Right lobe of liver (tissue), 6 donors: ENCODE data around the gene NBEA. TPM values are rescaled to one million over a fixed set of nuclear protein-coding genes. Genes with fewer than 3 reads are reported as not detected.

ENCODE experiments used
- ATAC-seq, 4 donors: fragments of 200-7000 bp; cut with Tn5 transposase; one replicate each; pipeline ENCODE4 v1.9.1; 2020; ENCODE audit warnings: mild to moderate bottlenecking in 4 of 4, moderate library complexity in 4 of 4
- DNase-seq, 3 donors: peaks; one replicate each; pipeline ENCODE4 v3.0.0-alpha.2; 2020
- H3K27ac ChIP-seq, 3 donors: fragments of 200-600 bp; one replicate each; pipeline ENCODE4 v1.8.0; 2022
- H3K27me3 ChIP-seq, 2 donors: fragments of 200-600 bp; one replicate each; pipeline ENCODE4 v1.8.0; 2022
- H3K36me3 ChIP-seq, 4 donors: fragments of 200-600 bp; sonication (generic) in 1 of 4; one replicate each; pipeline versions ENCODE4 v1.5.1 to v1.8.0; 2017 to 2022; ENCODE audit warnings: control low read depth in 1 of 4
- H3K4me1 ChIP-seq, 4 donors: fragments of 200-600 bp; sonication (generic) in 1 of 4; one replicate each; pipeline versions ENCODE4 v1.5.1 to v1.8.0; 2017 to 2022; ENCODE audit warnings: control low read depth in 1 of 4
- H3K4me3 ChIP-seq, 3 donors: fragments of 200-600 bp; one replicate each; pipeline ENCODE4 v1.8.0; 2022
- H3K9me3 ChIP-seq, 4 donors: fragments of 200-600 bp; sonication (generic) in 1 of 4; one replicate each; pipeline versions ENCODE4 v1.5.1 to v1.8.0; 2017 to 2022; ENCODE audit warnings: control low read depth in 1 of 4
- POLR2A ChIP-seq: fragments of 450-650 bp; IDR thresholded peaks from one replicate; pipeline ENCODE4 v1.6.1; 2017; ENCODE audit warnings: antibody characterized with exemption, mild to moderate bottlenecking
- WGBS: methylation state at CpG from one replicate; pipeline ENCODE4 v1.1.6; 2018; ENCODE audit warnings: low coverage, low lambda C conversion rate; ENCODE audit not compliant: insufficient coverage; ENCODE audit errors: missing lambda C conversion rate; 5-methylcytosine and 5-hydroxymethylcytosine counted together
- intact Hi-C, 2 donors: fragments of 100-400 bp; cut with DNase I; formaldehyde crosslinking; loops; one replicate each; pipeline versions ENCODE4 v1.11.2 to v1.14.1; 2022
- total RNA-seq, 6 experiments: library from RNA; depleted of rRNA in 2 of 6; stranded (reverse); fragments of >200 nt in 2 of 6; fragmentation: NEBNext Ultra II Directional in 3 of 6; extraction: Animal tissue kit (Norgen Biotek cat#: 25700) in 3 of 6; gene quantifications; one replicate each; pipeline versions ENCODE4 v1.1.0 to v1.2.4, GENCODE V29; 2016 to 2023
- TF ChIP-seq, protein P1 (sequence below), 4 donors: fragments of 200-600 bp in 3 of 4; fragments of 450-650 bp in 1 of 4; IDR thresholded peaks; one replicate each; pipeline versions ENCODE4 v1.5.1 to v1.8.0; 2016 to 2022; ENCODE audit warnings: antibody characterized with exemption in 4 of 4, mild to moderate bottlenecking in 2 of 4
- donor health status: DM: no; HTN: yes; CAD: no.
- donor health status: DM: no; HTN: no; CAD: no.
- donor health status: DM: no; HTN: no; CAD: no.
- donor health status: DM: no; HTN: yes; CAD: no.
- donor health status: DM: no; HTN: yes; CAD: no.

NBEA gene
- total RNA-seq, 6 experiments from 2014 or later, result 0.62 to 1.7 (median 0.75) TPM

DNA sequence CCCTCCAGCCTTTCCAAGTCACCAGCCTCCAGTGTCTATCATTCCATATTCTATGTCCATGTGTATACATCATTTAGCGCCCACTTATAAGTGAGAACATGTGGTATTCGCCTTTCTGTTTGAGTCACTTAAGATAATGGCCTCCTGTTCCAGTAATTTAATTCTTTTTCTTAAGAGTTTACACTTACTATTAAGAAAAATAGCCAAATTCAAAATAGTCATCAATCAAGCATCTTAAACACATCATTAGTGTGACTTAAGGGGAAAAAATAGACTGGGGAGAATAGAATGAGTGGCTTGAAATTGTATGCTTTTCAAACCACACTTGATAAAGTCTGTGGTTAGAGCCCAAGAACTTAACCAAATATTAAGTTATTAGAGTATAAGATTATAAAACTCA, 286.5 kb downstream of the NBEA start:
- TF ChIP-seq, protein P1, sequence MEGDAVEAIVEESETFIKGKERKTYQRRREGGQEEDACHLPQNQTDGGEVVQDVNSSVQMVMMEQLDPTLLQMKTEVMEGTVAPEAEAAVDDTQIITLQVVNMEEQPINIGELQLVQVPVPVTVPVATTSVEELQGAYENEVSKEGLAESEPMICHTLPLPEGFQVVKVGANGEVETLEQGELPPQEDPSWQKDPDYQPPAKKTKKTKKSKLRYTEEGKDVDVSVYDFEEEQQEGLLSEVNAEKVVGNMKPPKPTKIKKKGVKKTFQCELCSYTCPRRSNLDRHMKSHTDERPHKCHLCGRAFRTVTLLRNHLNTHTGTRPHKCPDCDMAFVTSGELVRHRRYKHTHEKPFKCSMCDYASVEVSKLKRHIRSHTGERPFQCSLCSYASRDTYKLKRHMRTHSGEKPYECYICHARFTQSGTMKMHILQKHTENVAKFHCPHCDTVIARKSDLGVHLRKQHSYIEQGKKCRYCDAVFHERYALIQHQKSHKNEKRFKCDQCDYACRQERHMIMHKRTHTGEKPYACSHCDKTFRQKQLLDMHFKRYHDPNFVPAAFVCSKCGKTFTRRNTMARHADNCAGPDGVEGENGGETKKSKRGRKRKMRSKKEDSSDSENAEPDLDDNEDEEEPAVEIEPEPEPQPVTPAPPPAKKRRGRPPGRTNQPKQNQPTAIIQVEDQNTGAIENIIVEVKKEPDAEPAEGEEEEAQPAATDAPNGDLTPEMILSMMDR (IDR thresholded peaks at IDR 0.05), result no peak
- TF ChIP-seq POLR2A, result no peak
- intact Hi-C loops, result no loop called here
- WGBS, result 78% methylated on average over 2 of the region's 2 CpGs

DNA sequence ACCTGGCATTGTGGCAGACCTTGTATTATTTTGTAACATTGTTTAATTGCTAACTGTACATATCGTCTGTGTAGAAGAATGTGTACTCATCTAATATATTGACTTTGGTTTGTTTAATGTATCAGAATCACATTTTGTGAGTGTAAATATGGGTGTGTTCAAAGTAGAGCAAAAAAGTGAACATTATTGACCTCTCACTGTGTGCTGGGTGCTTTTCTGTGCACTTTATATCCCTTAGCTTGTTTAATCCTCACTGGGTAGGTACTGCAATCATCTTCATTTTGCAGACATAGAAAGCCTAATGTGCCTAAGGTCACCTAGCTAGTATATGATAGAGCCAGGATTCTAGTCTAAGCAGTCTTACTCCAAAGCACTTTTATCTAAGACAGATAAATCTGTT, 289.4 kb downstream of the NBEA start:
- no peaks in the 10 kb centered on the region for H3K36me3 ChIP-seq
- no peaks in the 10 kb centered on the region for H3K9me3 ChIP-seq
- no peaks in the 10 kb centered on the region for H3K27me3 ChIP-seq
- intact Hi-C loops, result no loop called here
- ATAC-seq, result no peak
- H3K4me1 ChIP-seq, result no peaks in the 10 kb centered on the region
- DNase-seq, result no peak
- no peak overlapping the region for H3K27ac ChIP-seq
- 25% methylated on average over 1 of the region's 1 CpG for WGBS
- TF ChIP-seq, protein P1 (IDR thresholded peaks at IDR 0.05), result no peak
- no peak for TF ChIP-seq POLR2A
- H3K4me3 ChIP-seq, result no peak overlapping the region

More for the DNA sequence above, 286.5 kb downstream of the NBEA start:
- Histone ChIP-seq H3K36me3 (no peaks in the 10 kb centered on the region), H3K9me3 (no peaks in the 10 kb centered on the region), H3K4me3 (no peak overlapping the region), H3K4me1 (no peaks in the 10 kb centered on the region), H3K27ac (no peak overlapping the region), H3K27me3 (no peaks in the 10 kb centered on the region)
- ATAC-seq, result no peak
- no peak for DNase-seq

DNA sequence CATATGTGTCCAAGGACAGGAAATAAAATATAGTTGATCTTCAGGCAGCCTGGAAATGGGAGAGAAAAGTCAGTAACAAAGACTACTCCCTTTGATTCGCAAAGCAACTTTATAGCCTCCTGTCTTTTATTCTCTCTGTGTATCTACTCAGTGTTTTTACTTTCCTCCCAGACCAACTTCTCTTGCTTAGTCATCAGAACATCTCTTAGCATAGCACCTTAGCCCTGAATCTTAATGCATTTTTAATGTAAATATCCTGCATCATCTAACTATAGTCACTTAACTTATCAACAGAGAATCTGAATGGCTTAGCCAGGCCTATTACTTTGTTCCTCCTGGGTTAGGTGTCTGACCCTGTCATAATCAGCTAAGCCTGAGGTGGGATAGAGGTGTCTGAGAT, 296.2 kb downstream of the NBEA start:
- ATAC-seq (no peak), DNase-seq (no peak)

DNA sequence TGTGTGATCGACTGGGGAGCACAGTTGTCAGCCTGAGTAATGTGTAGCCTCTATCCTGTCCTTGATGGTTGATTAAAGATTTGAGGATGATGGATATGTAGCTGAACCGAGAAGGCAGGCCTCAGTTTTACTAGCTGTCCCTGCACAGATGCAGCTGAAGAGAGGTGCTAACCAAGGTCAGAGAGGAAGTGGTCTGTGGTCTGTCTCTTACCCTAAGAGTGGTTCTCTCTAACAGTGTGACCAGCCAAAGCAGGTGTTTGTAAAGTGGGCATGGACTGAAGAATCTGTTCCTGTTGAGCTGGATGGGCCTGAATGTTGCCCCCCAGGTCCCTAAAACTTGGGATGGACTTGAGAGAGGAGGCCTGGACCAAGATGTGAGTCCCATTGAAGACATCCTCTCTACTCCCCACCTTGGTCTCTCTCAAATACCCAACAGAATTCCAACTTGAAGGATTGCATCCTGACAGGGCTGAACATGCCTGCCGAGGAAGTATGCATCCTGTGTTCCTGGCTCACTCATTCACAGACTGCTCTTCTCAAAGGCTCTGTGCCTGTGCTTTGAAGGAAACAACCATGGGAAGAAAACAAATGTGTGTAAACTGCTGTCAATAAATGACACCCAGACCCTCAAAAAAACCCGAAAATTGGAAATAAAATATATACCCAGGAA, 310.6 kb downstream of the NBEA start:
- DNase-seq (no peak), ATAC-seq (no peak)
- no peak for TF ChIP-seq POLR2A
- TF ChIP-seq, protein P1 (IDR thresholded peaks at IDR 0.05), result no peak
- Histone ChIP-seq H3K9me3 (no peaks in the 10 kb centered on the region), H3K4me3 (no peak overlapping the region), H3K27me3 (no peaks in the 10 kb centered on the region), H3K4me1 (no peaks in the 10 kb centered on the region), H3K36me3 (no peaks in the 10 kb centered on the region), H3K27ac (no peak overlapping the region)
- WGBS, result 62% methylated on average over 3 of the region's 4 CpGs
- intact Hi-C loops, result no loop called here

More for the DNA sequence above, 296.2 kb downstream of the NBEA start:
- Histone ChIP-seq H3K4me3 (no peak overlapping the region), H3K27ac (no peak overlapping the region), H3K36me3 (no peaks in the 10 kb centered on the region), H3K4me1 (no peaks in the 10 kb centered on the region), H3K9me3 (no peaks in the 10 kb centered on the region), H3K27me3 (no peaks in the 10 kb centered on the region)
- TF ChIP-seq POLR2A, result no peak
- TF ChIP-seq, protein P1 (IDR thresholded peaks at IDR 0.05), result no peak
- intact Hi-C loops, result no loop called here
- 80% methylated on average over 1 of the region's 1 CpG for WGBS
